H1 (cell line): Measurements from ENCODE around the gene ZMIZ1.

Experiments
- JUND ChIP-seq: IDR thresholded peaks from 2 replicates; pipeline ENCODE4 v1.6.1; 2011; ENCODE audit warnings: mild to moderate bottlenecking, improper control_type of control experiment, low read length
- TF ChIP-seq, protein P1 (sequence below): IDR thresholded peaks from 2 replicates; pipeline ENCODE4 v1.6.1; 2012; ENCODE audit warnings: low read length, inconsistent platforms
- TF ChIP-seq, protein P2 (sequence below), 3 experiments: IDR thresholded peaks; 1 replicate in 2 of 3; 2 replicates in 1 of 3; pipeline versions ENCODE4 v1.5.1 to v1.6.1; 2011; ENCODE audit warnings: low read length in 3 of 3, mild to moderate bottlenecking in 3 of 3, inconsistent platforms in 2 of 3, low read depth in 1 of 3, moderate library complexity in 1 of 3; ENCODE audit not compliant: insufficient read depth in 1 of 3; ENCODE audit errors: control extremely low read depth in 1 of 3

- TF ChIP-seq, protein P1, sequence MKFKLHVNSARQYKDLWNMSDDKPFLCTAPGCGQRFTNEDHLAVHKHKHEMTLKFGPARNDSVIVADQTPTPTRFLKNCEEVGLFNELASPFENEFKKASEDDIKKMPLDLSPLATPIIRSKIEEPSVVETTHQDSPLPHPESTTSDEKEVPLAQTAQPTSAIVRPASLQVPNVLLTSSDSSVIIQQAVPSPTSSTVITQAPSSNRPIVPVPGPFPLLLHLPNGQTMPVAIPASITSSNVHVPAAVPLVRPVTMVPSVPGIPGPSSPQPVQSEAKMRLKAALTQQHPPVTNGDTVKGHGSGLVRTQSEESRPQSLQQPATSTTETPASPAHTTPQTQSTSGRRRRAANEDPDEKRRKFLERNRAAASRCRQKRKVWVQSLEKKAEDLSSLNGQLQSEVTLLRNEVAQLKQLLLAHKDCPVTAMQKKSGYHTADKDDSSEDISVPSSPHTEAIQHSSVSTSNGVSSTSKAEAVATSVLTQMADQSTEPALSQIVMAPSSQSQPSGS = no peak
- TF ChIP-seq, protein P2, sequence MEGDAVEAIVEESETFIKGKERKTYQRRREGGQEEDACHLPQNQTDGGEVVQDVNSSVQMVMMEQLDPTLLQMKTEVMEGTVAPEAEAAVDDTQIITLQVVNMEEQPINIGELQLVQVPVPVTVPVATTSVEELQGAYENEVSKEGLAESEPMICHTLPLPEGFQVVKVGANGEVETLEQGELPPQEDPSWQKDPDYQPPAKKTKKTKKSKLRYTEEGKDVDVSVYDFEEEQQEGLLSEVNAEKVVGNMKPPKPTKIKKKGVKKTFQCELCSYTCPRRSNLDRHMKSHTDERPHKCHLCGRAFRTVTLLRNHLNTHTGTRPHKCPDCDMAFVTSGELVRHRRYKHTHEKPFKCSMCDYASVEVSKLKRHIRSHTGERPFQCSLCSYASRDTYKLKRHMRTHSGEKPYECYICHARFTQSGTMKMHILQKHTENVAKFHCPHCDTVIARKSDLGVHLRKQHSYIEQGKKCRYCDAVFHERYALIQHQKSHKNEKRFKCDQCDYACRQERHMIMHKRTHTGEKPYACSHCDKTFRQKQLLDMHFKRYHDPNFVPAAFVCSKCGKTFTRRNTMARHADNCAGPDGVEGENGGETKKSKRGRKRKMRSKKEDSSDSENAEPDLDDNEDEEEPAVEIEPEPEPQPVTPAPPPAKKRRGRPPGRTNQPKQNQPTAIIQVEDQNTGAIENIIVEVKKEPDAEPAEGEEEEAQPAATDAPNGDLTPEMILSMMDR (IDR thresholded peaks at IDR 0.05; ENCODE audit: control extremely low read depth in 1 of 3, insufficient read depth in 1 of 3, low read depth in 1 of 3, low read length in 3 of 3) = no peak
- TF ChIP-seq JUND = no peak
Measured at GRCh38 chr10:79253704-79254103, 184.9 kb downstream of the ZMIZ1 start.
